ENCODE results near the gene FLNB. TPM values are rescaled to one million over a fixed set of nuclear protein-coding genes. Genes with fewer than 3 reads are reported as not detected.

FLNB gene
- total and polyA plus RNA-seq, 2 of the 13 experiments (the other 11 are each of a cell fraction or from before 2014, with no cell fraction given) = 106 to 130 TPM

GRCh38 chr3:58188921-58189451 is 180.8 kb downstream of the FLNB start (continued):
- TF ChIP-seq AHR (CRISPR knock-in tag; IDR thresholded peaks at IDR 0.05) (no peak), HOXA9 (CRISPR knock-in tag; IDR thresholded peaks at IDR 0.05; ENCODE audit: borderline replicate concordance) (no peak), ZSCAN20 (CRISPR knock-in tag; IDR thresholded peaks at IDR 0.05; ENCODE audit: borderline replicate concordance) (no peak), HOMEZ (CRISPR knock-in tag; IDR thresholded peaks at IDR 0.05; ENCODE audit: low read depth) (0 out of 2 replicates have a peak, but pooled peaks have one; percentile 50), ZBTB39 (CRISPR knock-in tag; IDR thresholded peaks at IDR 0.05) (no peak), ZNF333 (CRISPR knock-in tag; IDR thresholded peaks at IDR 0.05; ENCODE audit: borderline replicate concordance) (no peak), ATAD3A (CRISPR knock-in tag; IDR thresholded peaks at IDR 0.05) (no peak), ATF1 (CRISPR knock-in tag; IDR thresholded peaks at IDR 0.05) (peak; percentile 39; the same call in 1 of the 2 replicates), FIP1L1 (IDR thresholded peaks at IDR 0.05; ENCODE audit: borderline replicate concordance, insufficient read depth, low read depth, low read length) (no peak), SP140L (CRISPR knock-in tag; IDR thresholded peaks at IDR 0.05; ENCODE audit: borderline replicate concordance) (no peak), MEIS1 (CRISPR knock-in tag; IDR thresholded peaks at IDR 0.05; ENCODE audit: borderline replicate concordance) (0 out of 2 replicates have a peak, but pooled peaks have one; percentile 48), ISX (CRISPR knock-in tag; conservative IDR thresholded peaks at IDR 0.05) (no peak), ZNF350 (CRISPR knock-in tag; IDR thresholded peaks at IDR 0.05; ENCODE audit: borderline replicate concordance, low read depth) (no peak), ZBTB34 (CRISPR knock-in tag; IDR thresholded peaks at IDR 0.05) (peak; percentile 82), ZNF703 (CRISPR knock-in tag; IDR thresholded peaks at IDR 0.05; ENCODE audit: borderline replicate concordance) (no peak), IRF2 (CRISPR knock-in tag; IDR thresholded peaks at IDR 0.05) (0 out of 2 replicates have a peak, but pooled peaks have one; percentile 33), SRSF1 (optimal IDR thresholded peaks at IDR 0.05; ENCODE audit: low read depth, low read length) (no peak), ZNF296 (CRISPR knock-in tag; conservative IDR thresholded peaks at IDR 0.05) (no peak), ZNF441 (CRISPR knock-in tag; IDR thresholded peaks at IDR 0.05; ENCODE audit: borderline replicate concordance) (peak; percentile 26; the same call in 1 of the 2 replicates), FOXP4 (CRISPR knock-in tag; IDR thresholded peaks at IDR 0.05) (peak; percentile 92), ATRX (CRISPR knock-in tag; IDR thresholded peaks at IDR 0.05; ENCODE audit: borderline replicate concordance) (no peak), ZNF570 (CRISPR knock-in tag; IDR thresholded peaks at IDR 0.05; ENCODE audit: borderline replicate concordance) (no peak), TBX2 (CRISPR knock-in tag; IDR thresholded peaks at IDR 0.05; ENCODE audit: borderline replicate concordance) (peak; percentile 86), ZFP1 (CRISPR knock-in tag; IDR thresholded peaks at IDR 0.05) (no peak)
